NCI-H460 (cell line): ENCODE measurements around the gene ALDOA. TPM values are rescaled to one million over a fixed set of nuclear protein-coding genes. Genes with fewer than 3 reads are reported as not detected.
"Not testable (repeated sequence)": the region's sequence is repeated elsewhere in the genome, so short reads cannot be mapped to it uniquely, and the experiment has no call there.

ENCODE experiments used
- DNase-seq: peaks from one replicate; pipeline ENCODE4 v3.0.0-alpha.2; 2016; ENCODE audit warnings: low read depth; ENCODE audit errors: extremely low read depth
- total RNA-seq: library from RNA; depleted of rRNA; stranded (reverse); fragments of >200 nt; shearing (Covaris generic); gene quantifications from 2 replicates; pipeline ENCODE4 v1.2.3, GENCODE V29; 2014; rRNA removed

Gene ALDOA
- total RNA-seq, 1 experiment from 2014 or later: 1,739 TPM

- DNase-seq: no peak
These were observed 48.3 kb downstream of the ALDOA start for GRCh38 chr16:30113711-30114333.

- no peak for DNase-seq
These were observed 48.9 kb downstream of the ALDOA start for GRCh38 chr16:30114411-30114810.

- not testable (repeated sequence) for DNase-seq
These were observed 49.3 kb downstream of the ALDOA start for GRCh38 chr16:30114833-30115232.

- no peak for DNase-seq
These were observed 49.7 kb downstream of the ALDOA start for GRCh38 chr16:30115238-30115637.

- no peak for DNase-seq
These were observed 51.0 kb downstream of the ALDOA start for GRCh38 chr16:30116291-30117207.

- DNase-seq: no peak
These were observed 52.2 kb downstream of the ALDOA start for GRCh38 chr16:30117768-30118167.

- no peak for DNase-seq
These were observed 53.9 kb downstream of the ALDOA start for GRCh38 chr16:30119428-30119827.

Other genes with a start within 250 kb of the ALDOA start
- 23.3 and 25.8 TPM in 2 replicates for gene PAGR1, start 249.6 kb upstream of the ALDOA start, total RNA-seq
- 32.9 and 35.9 TPM in 2 replicates for gene MVP, start 245.3 kb upstream of the ALDOA start, total RNA-seq
- gene CDIPT, start 202.5 kb upstream of the ALDOA start, total RNA-seq: 65.5 and 69.3 TPM in 2 replicates
- gene SEZ6L2, start 166.2 kb upstream of the ALDOA start, total RNA-seq: 14.7 and 18.7 TPM in 2 replicates
- 8.5 and 11.6 TPM in 2 replicates for gene ASPHD1, start 165.3 kb upstream of the ALDOA start, total RNA-seq
- 20.1 and 24.0 TPM in 2 replicates for gene KCTD13, start 139.5 kb upstream of the ALDOA start, total RNA-seq
- 67.8 and 68.5 TPM in 2 replicates for gene TMEM219, start 103.7 kb upstream of the ALDOA start, total RNA-seq
- 20.4 and 22.0 TPM in 2 replicates for gene TAOK2, start 91.9 kb upstream of the ALDOA start, total RNA-seq
- 12.2 and 15.0 TPM in 2 replicates for gene HIRIP3, start 70.1 kb upstream of the ALDOA start, total RNA-seq
- 81.3 and 87.8 TPM in 2 replicates for gene INO80E, start 69.5 kb upstream of the ALDOA start, total RNA-seq
- 0.61 and 1.1 TPM in 2 replicates for gene DOC2A, start 54.7 kb upstream of the ALDOA start, total RNA-seq
- gene C16orf92, start 42.6 kb upstream of the ALDOA start, total RNA-seq: not detected in 2 replicates
- 0.07 TPM in 1 of 2 replicates, not detected in the other for gene TLCD3B, start 34.5 kb upstream of the ALDOA start, total RNA-seq
- 72.1 and 81.6 TPM in 2 replicates for gene PPP4C, start 10.2 kb downstream of the ALDOA start, total RNA-seq
- gene TBX6, start 26.2 kb downstream of the ALDOA start, total RNA-seq: 0.30 and 0.38 TPM in 2 replicates
- 4.9 and 8.0 TPM in 2 replicates for gene YPEL3, start 30.5 kb downstream of the ALDOA start, total RNA-seq
- gene GDPD3, start 47.8 kb downstream of the ALDOA start, total RNA-seq: 0.67 and 0.89 TPM in 2 replicates
- 16.9 and 22.3 TPM in 2 replicates for gene MAPK3, start 57.5 kb downstream of the ALDOA start, total RNA-seq
- gene CORO1A, start 117.8 kb downstream of the ALDOA start, total RNA-seq: 0.64 TPM in 1 of 2 replicates, not detected in the other
- gene BOLA2B, start 127.9 kb downstream of the ALDOA start, total RNA-seq: 60.8 and 85.7 TPM in 2 replicates
- 31.4 and 35.7 TPM in 2 replicates for gene SLX1A, start 128.1 kb downstream of the ALDOA start, total RNA-seq
- 2.8 and 4.4 TPM in 2 replicates for gene SULT1A3, start 133.5 kb downstream of the ALDOA start, total RNA-seq
- gene NPIPB13, start 182.7 kb downstream of the ALDOA start, total RNA-seq: 1.1 and 2.8 TPM in 2 replicates